ENCODE measurements around the gene RET.

The RET gene

GRCh38 chr10:43111101-43111500 lies 34.2 kb downstream of the RET start:
- DNase-seq: no peak

- no peak for DNase-seq
These were observed 35.2 kb downstream of the RET start for GRCh38 chr10:43111921-43112607.

- DNase-seq: no peak
These were observed 35.7 kb downstream of the RET start for GRCh38 chr10:43112608-43112961.

- no peak for DNase-seq
These were observed 36.6 kb downstream of the RET start for GRCh38 chr10:43113201-43114087.

GRCh38 chr10:43114088-43114742 lies 37.3 kb downstream of the RET start:
- no peak for DNase-seq

GRCh38 chr10:43114743-43115611 lies 38.1 kb downstream of the RET start:
- DNase-seq: no peak

- DNase-seq: no peak
These were observed 39.2 kb downstream of the RET start for GRCh38 chr10:43115881-43116595.

GRCh38 chr10:43116596-43116995 lies 39.7 kb downstream of the RET start:
- DNase-seq: no peak

- DNase-seq: no peak
These were observed 40.3 kb downstream of the RET start for GRCh38 chr10:43117031-43117776.

- no peak for DNase-seq
These were observed 41.1 kb downstream of the RET start for GRCh38 chr10:43117777-43118583.

GRCh38 chr10:43118631-43119415 lies 42.0 kb downstream of the RET start:
- no peak for DNase-seq

GRCh38 chr10:43119416-43120115 lies 42.7 kb downstream of the RET start:
- no peak for DNase-seq

GRCh38 chr10:43120116-43120928 lies 43.5 kb downstream of the RET start:
- DNase-seq: no peak

GRCh38 chr10:43120929-43121314 lies 44.1 kb downstream of the RET start:
- DNase-seq: peak; percentile 34

- DNase-seq: no peak
These were observed 44.6 kb downstream of the RET start for GRCh38 chr10:43121444-43121843.

- no peak for DNase-seq
These were observed 45.2 kb downstream of the RET start for GRCh38 chr10:43122096-43122495.

GRCh38 chr10:43122826-43123225 lies 46.0 kb downstream of the RET start:
- DNase-seq: no peak

Data from stimulated activated CD4-positive, alpha-beta T cell treated with anti-CD3 and anti-CD28 coated beads, Interleukin-4, amount 100 ng/mL, for 1 hour (primary cell).